GM21447 (cell line): ENCODE results near the gene SCO2.

ENCODE experiments used
- ATAC-seq: cut with Tn5 transposase; IDR thresholded peaks from one replicate; pipeline ENCODE4 v1.9.1; 2021; ENCODE audit not compliant: unreplicated experiment

Gene SCO2

DNA sequence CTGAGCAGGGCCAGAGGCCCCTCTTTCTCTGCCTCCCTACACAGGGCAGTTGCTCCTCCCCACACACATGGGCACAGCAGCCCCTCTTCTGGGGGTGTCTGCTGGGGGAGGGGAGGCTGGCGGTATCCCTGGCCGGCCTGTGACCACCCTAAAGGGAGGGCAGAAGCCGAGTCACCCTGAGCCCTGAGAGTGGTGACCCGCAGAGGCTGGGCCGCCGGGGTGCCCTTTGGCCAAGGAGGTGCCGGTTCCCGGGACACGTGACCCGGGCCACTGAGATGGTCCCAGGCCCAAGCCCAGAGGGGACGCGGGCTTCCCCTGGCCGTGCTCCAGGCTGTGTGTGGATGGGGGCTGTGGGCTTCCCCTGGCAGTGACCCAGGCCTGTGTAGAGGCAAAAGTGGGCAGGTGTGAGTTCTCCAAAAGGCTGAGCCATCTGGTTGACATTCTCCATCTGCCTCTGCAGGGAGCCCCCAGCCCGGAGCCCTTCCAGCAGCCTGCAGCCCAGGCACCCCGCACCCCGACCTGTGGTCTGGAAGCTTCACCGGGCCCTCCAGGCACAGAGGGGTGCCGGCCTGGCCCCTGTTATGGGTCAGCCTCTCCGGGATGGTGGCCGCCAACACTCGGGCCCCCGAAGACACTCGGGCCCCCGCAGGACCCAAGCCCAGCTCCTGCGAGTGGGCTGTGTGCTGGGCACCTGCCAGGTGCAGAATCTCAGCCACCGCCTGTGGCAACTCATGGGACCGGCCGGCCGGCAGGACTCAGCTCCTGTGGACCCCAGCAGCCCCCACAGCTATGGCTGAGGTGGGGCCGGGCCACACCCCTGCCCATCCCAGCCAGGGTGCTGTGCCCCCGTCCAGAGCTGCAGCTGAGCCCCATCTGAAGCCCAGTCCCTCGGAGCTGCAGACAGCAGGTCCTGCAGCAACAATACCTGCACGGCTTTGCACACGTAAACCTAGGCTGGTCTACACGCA, 43.0 kb downstream of the SCO2 start:
- ATAC-seq: no peak

DNA sequence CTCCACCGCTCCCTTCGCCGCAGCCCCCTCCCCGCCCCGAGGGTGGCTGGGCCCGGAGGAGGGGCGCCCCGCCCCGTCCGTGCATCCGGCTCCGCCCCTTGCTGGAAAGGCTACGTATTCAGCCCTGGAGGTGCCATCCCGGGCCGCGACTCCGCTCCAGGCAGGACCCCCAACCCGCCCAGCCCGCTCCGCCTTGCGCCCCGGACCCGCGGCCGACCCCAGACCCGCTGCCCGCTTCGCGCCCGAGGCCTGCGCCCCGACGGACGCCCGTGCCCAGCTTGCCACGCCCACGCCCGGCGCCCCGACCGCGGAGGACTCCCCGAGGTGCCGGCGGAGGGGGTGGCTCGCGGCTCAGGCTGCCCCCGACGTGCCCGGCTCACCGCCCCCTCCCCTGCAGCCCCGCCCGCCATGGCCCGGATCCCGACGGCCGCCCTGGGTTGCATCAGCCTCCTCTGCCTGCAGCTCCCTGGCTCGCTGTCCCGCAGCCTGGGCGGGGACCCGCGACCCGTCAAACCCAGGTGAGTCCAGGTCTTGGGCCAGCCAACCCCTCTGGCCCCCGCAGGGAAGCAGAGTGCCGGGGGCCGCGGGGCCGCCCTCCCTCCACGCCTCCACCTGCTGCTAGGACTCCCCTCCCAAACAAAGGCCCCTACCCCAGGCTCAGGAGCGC, 43.8 kb downstream of the SCO2 start, which contains the start of gene ADM2:
ADM2 (plus strand) TSS at position 104 of the 667 bp plus-strand sequence; CDS start at position 409, 305 bp downstream.
- no peak for ATAC-seq

DNA sequence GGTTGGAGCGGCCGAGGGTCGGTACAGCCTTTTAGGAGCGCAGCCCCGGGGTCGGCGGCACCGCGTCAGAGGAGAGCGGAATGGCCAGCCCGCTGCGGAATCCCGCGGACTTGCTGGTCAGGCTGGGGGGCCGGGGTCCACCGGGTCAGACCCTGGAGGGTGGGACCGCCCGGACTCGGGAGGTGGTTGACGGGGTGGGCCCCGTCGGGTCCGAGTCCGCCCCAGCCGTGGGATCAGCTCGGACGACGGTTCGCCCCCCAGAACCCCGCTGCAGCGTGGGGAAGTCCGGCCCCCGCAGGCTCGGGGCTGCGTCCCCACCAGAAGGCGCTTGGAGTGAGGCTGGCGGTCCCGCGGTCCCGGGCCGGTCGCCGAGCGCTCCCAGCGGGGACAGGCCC, 44.4 kb downstream of the SCO2 start:
- no peak for ATAC-seq

DNA sequence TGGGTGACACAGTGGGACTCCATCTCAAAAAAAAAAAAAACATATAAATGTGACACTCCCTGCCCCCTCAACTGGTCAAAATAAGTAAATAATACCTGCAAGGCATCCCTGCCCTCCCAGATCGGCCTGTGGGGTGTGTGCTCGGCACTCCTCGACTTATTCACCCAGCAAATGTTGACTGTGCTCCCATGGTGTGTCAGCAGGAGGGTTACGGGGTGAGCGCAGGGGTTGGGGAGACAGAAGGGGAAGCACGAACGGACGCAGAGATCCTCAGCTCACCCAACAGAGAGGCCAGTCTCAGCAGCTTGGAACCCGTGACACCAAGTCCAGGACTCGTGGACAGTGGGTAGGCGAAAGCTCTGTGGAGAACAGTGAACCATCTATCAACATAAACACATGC, 45.7 kb downstream of the SCO2 start:
- ATAC-seq: no peak

DNA sequence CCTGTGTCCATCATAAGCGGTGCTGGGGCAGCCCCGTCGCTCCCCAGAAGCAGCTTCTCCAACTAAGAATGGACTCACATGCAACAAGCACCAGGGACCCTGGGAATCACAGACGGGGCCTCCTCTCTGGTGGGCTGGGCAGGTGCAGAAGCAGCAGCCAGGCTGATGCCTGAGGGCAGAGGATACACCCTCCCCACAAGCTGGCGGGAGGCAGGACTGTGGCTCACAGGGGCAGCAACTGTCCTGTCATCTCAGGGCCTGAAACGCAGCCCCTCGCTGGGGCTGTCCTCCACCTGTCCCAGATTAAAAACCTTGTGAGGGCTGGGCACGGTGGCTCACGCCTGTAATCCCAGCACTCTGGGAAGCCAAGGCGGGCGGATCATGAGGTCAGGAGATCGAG, 47.5 kb downstream of the SCO2 start:
- ATAC-seq: no peak

DNA sequence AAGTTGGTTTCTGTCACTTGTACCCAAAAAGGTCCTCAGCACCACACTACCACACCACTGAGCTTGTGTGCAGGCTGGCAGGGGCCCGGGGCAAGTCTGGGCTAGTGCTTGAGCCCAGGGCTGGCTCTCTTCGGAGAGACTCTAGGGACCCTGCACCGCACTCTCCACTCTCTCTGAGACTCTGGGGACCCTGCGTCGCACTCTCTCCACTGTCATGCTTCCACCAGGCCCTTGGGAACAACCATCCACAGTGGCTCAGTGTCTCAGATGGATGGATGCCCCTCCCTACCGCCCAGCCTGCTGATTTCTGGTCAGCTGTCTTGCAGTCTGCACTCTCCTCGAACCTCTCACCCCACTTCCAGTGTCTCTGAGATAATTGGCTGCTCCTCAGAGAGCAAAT, 48.5 kb downstream of the SCO2 start:
- no peak for ATAC-seq

DNA sequence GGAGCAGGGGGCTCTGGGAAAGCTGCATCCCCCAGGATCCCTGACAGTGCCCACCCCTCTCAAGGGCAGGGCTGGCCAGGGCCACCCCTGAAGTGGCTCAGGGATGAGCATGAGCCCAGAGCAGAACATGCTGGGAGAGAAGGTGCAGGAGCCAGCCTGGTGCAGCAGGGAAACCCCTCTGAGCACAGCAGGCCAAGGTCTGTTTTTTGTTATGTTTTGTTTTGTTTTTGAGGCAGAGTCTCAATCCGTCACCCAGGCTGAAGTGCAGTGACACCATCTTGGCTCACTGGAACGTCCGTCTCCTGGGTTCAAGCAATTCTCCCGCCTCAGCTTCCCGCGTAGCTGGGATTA, 49.8 kb downstream of the SCO2 start:
- ATAC-seq: no peak

DNA sequence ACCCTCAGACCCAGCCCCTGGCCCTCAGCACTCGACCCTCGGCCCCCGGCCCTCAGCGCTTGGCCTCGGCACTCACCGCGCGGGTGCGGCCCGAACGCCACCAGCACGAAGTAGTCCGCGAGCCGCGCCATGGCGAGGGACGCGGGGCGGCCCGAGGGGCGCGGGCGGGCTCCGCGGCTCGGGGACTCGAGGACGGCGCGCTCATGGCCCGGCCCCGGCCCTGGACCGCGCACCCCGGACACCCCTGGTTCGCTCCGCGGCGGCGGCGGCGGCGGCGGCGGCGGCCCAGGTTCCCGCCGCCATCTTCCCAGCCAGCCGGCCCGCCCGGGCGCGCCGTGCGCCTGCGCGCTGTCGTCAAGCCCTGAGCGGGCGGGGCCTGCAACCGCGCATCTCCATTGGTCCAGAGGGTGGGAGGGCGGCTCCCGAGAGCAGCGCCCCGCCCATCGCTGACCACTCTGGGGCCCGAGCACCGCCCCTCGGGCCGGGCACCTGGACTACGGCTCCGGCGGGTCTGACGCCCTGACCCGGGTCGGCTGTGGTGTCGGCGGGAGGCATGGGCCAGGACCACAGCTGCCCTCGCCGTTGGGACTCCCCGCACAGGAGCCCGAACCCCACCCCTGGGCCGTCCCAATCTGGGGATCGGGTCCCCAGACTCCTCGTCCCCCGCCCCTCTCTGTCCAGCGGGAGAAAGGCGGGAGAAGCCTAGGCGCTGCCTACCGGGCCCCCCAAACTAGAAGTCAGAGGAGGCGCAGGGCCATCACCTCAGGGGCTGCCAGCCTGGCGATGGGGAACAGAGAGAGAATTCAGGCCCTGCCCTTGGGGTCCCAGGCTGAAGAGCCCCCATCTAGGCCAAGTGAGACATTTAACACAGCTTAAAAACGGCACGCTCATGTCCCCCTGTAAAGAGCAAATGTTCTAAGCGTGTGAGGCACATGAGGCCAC, 50.4 kb downstream of the SCO2 start, which contains the start of gene SBF1:
SBF1 (minus strand) TSS at position 326 of the 942 bp plus-strand sequence; CDS start at position 131, 195 bp downstream.
- ATAC-seq: peak; percentile 50

DNA sequence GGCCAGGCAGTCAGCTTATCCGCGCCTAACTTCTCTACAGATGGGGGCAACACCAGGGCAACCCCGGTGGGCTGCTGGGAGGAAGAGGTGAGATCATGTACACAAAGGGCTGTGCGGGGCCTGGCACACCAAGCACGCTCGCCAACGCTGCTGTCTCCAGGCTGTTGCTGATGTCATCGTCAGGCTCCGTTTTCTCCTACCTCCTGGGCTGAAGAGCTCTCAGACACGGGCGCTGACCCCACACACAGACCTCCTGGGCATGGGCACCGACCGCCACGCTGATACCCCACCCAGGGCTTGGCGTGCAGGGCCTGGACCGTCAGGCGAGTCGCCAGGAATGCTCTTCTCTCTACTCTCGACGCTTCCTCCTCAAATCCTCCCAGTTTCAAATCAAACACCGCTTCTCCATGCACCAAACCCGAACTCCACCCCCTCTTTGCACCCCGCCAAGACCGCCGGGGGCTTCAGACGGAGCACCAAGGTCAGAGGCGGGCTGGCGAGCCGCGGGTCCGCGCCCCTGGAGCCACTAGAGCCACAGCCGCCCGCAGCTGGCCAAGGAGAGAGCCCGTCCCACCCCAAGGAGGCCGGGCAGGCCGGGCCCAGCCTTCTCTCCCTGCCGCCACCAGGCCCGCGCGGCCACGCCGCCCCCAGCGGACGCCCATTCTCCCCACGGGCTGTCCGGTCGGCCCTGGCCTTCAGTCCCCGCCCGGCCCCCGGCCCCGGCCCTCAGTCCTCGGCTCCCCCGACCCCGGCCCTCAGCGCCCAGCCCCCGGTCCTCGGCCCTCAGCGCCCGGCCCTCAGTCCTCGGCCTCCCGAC, 51.3 kb downstream of the SCO2 start:
- ATAC-seq: no peak
